GM18907 (cell line): ENCODE results near the gene TMEM82.
"Not testable (repeated sequence)": the region's sequence is repeated elsewhere in the genome, so short reads cannot be mapped to it uniquely, and the experiment has no call there.

Experiments
- ATAC-seq: cut with Tn5 transposase; IDR thresholded peaks from one replicate; pipeline ENCODE4 v1.9.1; 2021; ENCODE audit warnings: mild to moderate bottlenecking, moderate library complexity; ENCODE audit not compliant: unreplicated experiment

The TMEM82 gene

GRCh38 chr1:15742339-15742801 lies at the start of gene TMEM82:
TMEM82 (plus strand) TSS chr1:15742499; CDS start chr1:15742560, 61 bp downstream.
- ATAC-seq, result no peak

GRCh38 chr1:15693371-15693770 lies 48.9 kb upstream of the TMEM82 start:
- no peak for ATAC-seq

- peak; percentile 91 for ATAC-seq
Observed at GRCh38 chr1:15696956-15697521, 45.3 kb upstream of the TMEM82 start.

GRCh38 chr1:15698201-15698600 lies 44.1 kb upstream of the TMEM82 start:
- no peak for ATAC-seq

GRCh38 chr1:15699321-15699720 lies 43.0 kb upstream of the TMEM82 start:
- ATAC-seq, result not testable (repeated sequence)

GRCh38 chr1:15700508-15700907 lies 41.8 kb upstream of the TMEM82 start:
- no peak for ATAC-seq

- ATAC-seq, result no peak
Observed at GRCh38 chr1:15701784-15702183, 40.5 kb upstream of the TMEM82 start.

GRCh38 chr1:15702722-15703550 lies 39.4 kb upstream of the TMEM82 start:
- no peak for ATAC-seq

GRCh38 chr1:15703562-15703961 lies 38.7 kb upstream of the TMEM82 start:
- ATAC-seq, result no peak

GRCh38 chr1:15704526-15705183 lies 37.6 kb upstream of the TMEM82 start:
- no peak for ATAC-seq

GRCh38 chr1:15705184-15705566 lies 37.1 kb upstream of the TMEM82 start:
- ATAC-seq, result no peak

- ATAC-seq, result no peak
Observed at GRCh38 chr1:15706751-15707150, 35.5 kb upstream of the TMEM82 start.

- no peak for ATAC-seq
Observed at GRCh38 chr1:15707239-15707925, 34.9 kb upstream of the TMEM82 start.

GRCh38 chr1:15708486-15709137 lies 33.7 kb upstream of the TMEM82 start:
- ATAC-seq, result no peak

GRCh38 chr1:15709226-15709625 lies 33.1 kb upstream of the TMEM82 start:
- no peak for ATAC-seq

GRCh38 chr1:15712168-15712567 lies 30.1 kb upstream of the TMEM82 start:
- ATAC-seq, result no peak

GRCh38 chr1:15714406-15715136 lies 27.7 kb upstream of the TMEM82 start:
- no peak for ATAC-seq

- ATAC-seq, result no peak
Observed at GRCh38 chr1:15717418-15718125, 24.7 kb upstream of the TMEM82 start.

GRCh38 chr1:15718199-15718601 lies 24.1 kb upstream of the TMEM82 start:
- ATAC-seq, result no peak
